Frontal cortex (tissue), 4 donors: Measurements from ENCODE around the gene IFRD2. TPM values are rescaled to one million over a fixed set of nuclear protein-coding genes. Genes with fewer than 3 reads are reported as not detected.
A peak's percentile ranks its signal among the peaks of the same experiment; 100 is the strongest.
"Not testable (repeated sequence)": the region's sequence is repeated elsewhere in the genome, so short reads cannot be mapped to it uniquely, and the experiment has no call there.

Experiments
- DNase-seq, 2 donors: peaks; one replicate each; pipeline ENCODE4 v3.0.0; 2012; ENCODE audit warnings: low spot score in 2 of 2
- FAIRE-seq: peaks from 2 replicates; lab custom pipeline; 2012; peaks lifted over from hg19 to GRCh38; lab: Jason Lieb, UNC
- total RNA-seq: library from RNA; depleted of rRNA; stranded (reverse); fragments of >200 nt; gene quantifications from one replicate; pipeline ENCODE4 v1.2.3, GENCODE V29; 2014
- donor health status: control.
- donor health status: control.
- donor health status: control.

IFRD2 gene
- total RNA-seq, 1 donor from 2014 or later = 17.9 TPM

GRCh38 chr3:50288387-50289007 is 3.7 kb downstream of the IFRD2 start:
- FAIRE-seq (no peak), DNase-seq (no peak)

DNA sequence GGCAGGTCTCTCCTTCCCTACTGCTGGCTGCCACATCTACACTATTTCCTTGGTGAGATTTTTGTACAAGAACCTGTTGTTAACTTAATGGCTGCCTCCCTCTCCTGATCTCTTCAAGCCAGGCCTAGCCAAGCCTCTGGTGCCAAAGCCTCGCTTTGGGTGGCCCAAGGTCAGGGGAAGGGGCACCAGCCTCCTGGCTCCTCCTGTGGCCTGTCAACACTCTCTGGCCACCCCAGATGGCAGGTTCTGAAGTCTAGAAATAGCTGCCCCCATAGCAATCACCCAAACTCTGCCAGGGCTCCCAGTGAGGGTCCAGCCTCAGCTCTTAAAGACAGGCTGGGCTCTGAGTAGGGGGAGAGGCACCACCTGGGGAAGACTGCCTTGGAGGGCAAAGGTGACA is 5.0 kb downstream of the IFRD2 start:
- FAIRE-seq (no peak), DNase-seq (no peak)

GRCh38 chr3:50286322-50287227 is 5.7 kb downstream of the IFRD2 start:
- no peak for FAIRE-seq
- DNase-seq = no peak

DNA sequence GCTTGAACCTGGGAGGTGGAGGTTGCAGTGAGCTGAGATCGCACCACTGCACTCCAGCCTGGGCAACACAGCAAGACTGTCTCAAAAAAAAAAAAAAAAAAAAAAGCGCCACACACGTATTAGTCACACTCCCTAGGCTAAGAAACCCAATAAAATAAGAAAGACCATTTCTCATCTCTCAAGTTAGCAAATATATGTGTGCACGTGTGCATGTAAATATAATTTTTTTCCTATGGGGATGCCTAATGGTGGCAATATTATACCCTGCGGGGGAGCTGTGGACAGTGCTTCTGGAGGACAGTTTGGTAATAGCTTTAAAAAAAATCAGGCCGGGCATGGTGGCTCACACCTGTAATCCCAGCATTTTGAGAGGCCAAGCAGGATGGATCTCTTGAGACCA is 8.1 kb downstream of the IFRD2 start:
- not testable (repeated sequence) for FAIRE-seq, DNase-seq

- FAIRE-seq (no peak), DNase-seq (no peak)
These were observed 12.8 kb downstream of the IFRD2 start for GRCh38 chr3:50279255-50280016.

- FAIRE-seq (no peak), DNase-seq (peak in 1 of 2 donors; percentile 47)
These were observed 13.4 kb downstream of the IFRD2 start, which contains the start of gene LSMEM2 for GRCh38 chr3:50278880-50279224. LSMEM2 (plus strand) TSS chr3:50279087; CDS start chr3:50279114, 27 bp downstream.

GRCh38 chr3:50278123-50278879 is 13.9 kb downstream of the IFRD2 start:
- FAIRE-seq = no peak

GRCh38 chr3:50276762-50277101 is 15.5 kb downstream of the IFRD2 start:
- FAIRE-seq = no peak

More at GRCh38 chr3:50278123-50278879, 13.9 kb downstream of the IFRD2 start:
- peak in 1 of 2 donors; percentile 57 for DNase-seq

GRCh38 chr3:50275996-50276761 is 16.1 kb downstream of the IFRD2 start:
- peak in 1 of 2 donors; percentile 34 for DNase-seq
- FAIRE-seq = no peak

More at GRCh38 chr3:50276762-50277101, 15.5 kb downstream of the IFRD2 start:
- no peak for DNase-seq

GRCh38 chr3:50275141-50275995 is 16.9 kb downstream of the IFRD2 start:
- FAIRE-seq (no peak), DNase-seq (peak in 1 of 2 donors; percentile 49)

DNA sequence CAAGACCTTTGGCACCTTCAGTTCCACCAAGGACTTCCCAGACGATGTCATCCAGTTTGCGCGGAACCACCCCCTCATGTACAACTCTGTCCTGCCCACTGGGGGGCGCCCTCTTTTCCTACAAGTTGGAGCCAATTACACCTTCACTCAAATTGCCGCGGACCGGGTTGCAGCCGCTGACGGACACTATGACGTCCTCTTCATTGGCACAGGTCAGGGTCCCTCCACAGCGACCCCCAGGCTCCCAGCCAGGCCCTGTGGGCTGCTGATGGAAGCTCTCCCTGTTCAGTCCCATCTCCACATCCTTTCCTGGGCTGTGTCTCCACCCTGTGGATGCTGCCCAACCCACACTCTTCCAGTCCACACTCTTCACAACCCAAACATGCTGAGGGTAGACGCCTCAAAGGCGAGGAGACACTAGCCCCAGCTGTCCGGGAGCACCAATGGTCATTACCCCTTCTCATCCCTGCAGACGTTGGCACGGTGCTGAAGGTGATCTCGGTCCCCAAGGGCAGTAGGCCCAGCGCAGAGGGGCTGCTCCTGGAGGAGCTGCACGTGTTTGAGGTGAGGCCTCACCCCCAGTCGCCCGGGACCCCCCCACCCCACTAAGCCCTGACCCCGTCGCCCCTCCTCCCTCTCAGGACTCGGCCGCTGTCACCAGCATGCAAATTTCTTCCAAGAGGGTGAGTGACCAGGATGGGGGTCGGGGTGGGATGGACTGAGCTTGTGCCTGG is 17.7 kb downstream of the IFRD2 start:
- FAIRE-seq (no peak), DNase-seq (peak; percentile 69 to 73)

GRCh38 chr3:50273689-50274065 is 18.6 kb downstream of the IFRD2 start:
- FAIRE-seq = no peak
- DNase-seq = peak in 1 of 2 donors; percentile 40

DNA sequence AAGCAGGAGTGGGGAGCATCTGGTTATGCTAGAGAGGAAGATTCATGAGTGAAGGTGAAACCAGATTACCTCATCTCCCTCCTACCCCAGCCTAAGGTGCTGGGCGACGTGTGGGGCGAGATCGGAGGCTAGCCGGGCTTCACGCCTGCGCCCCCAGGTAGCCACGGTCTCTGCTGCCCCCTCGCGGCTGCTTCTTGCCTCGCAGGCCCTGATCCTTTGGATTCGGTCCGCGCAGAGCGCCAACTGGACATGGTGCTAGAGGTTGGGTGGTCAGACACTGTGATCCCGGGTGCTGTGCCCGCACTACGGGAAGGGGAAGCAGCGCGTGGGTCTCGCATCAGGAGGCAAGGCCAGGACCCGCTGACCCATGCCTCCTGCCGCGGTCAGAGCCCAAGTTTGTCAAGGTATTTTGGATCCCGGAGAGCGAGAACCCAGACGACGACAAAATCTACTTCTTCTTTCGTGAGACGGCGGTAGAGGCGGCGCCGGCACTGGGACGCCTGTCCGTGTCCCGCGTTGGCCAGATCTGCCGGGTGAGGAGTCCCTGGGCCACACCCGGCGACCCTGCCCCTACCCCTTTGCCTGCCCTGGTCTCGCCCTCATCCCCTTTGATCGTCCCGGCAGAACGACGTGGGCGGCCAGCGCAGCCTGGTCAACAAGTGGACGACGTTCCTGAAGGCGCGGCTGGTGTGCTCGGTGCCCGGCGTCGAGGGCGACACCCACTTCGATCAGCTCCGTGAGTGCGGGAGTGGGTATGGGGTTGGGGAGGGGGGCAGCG is 19.1 kb downstream of the IFRD2 start:
- FAIRE-seq (no peak), DNase-seq (peak; percentile 95 to 96)

GRCh38 chr3:50272538-50272910 is 19.7 kb downstream of the IFRD2 start:
- not testable (repeated sequence) for FAIRE-seq, DNase-seq

DNA sequence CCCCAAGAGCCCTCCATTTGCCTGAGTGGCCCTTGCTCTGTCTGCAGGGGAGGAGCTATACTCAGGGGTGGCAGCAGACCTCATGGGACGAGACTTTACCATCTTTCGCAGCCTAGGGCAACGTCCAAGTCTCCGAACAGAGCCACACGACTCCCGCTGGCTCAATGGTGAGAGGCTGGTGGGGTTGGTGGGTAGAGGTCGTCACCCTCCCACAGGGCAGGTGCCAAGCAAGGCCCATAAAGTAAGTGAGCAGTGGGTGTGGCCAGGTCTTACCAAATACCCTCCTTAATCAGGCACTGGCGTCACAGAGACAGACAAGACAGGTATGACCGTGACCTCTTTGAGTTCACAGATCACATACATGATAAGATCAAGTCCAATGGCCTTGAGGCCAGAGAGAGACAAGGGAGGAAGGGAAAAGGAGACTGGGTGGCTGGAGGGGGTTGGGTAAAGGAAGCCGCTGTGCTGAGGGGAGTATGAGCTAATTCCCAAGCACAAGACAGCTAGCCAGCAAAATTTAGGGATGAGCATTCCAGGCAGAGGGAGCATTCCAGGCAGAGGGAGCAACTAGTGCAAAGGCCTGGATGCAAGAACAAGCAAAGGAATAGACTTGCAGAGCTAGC is 20.8 kb downstream of the IFRD2 start:
- DNase-seq (no peak), FAIRE-seq (no peak)
